HFF-Myc (cell line): Measurements from ENCODE around the gene TANK.

Source experiments
- DNase-seq: peaks from one replicate; pipeline ENCODE4 v3.0.0-alpha.2; 2011; ENCODE audit warnings: low read depth; ENCODE audit errors: extremely low read depth
- H3K4me3 ChIP-seq: replicated peaks from 2 replicates; pipeline ENCODE4 v1.5.1; 2011; ENCODE audit warnings: low read depth, mild to moderate bottlenecking, control low read depth, low read length
- CTCF ChIP-seq: IDR thresholded peaks from 2 replicates; pipeline ENCODE4 v1.5.1; 2012; ENCODE audit warnings: mild to moderate bottlenecking, low read depth, low read length, control low read depth; ENCODE audit errors: missing control alignments

TANK gene

GRCh38 chr2:161115605-161116380 lies 44.4 kb upstream of the TANK start:
- no peak for TF ChIP-seq CTCF
- H3K4me3 ChIP-seq: no peak overlapping the region
- DNase-seq: no peak

GRCh38 chr2:161116509-161116908 lies 43.7 kb upstream of the TANK start:
- H3K4me3 ChIP-seq: no peak overlapping the region
- no peak for DNase-seq
- TF ChIP-seq CTCF: no peak

GRCh38 chr2:161117506-161117905 lies 42.7 kb upstream of the TANK start:
- no peak for DNase-seq
- TF ChIP-seq CTCF: no peak
- no peak overlapping the region for H3K4me3 ChIP-seq

- no peak for DNase-seq
- H3K4me3 ChIP-seq: no peak overlapping the region
- TF ChIP-seq CTCF: no peak
Measured at GRCh38 chr2:161118722-161119121, 41.5 kb upstream of the TANK start.

GRCh38 chr2:161119483-161119882 lies 40.7 kb upstream of the TANK start:
- no peak for DNase-seq
- H3K4me3 ChIP-seq: no peak overlapping the region
- no peak for TF ChIP-seq CTCF

GRCh38 chr2:161120775-161121174 lies 39.5 kb upstream of the TANK start:
- no peak for DNase-seq
- H3K4me3 ChIP-seq: no peak overlapping the region
- no peak for TF ChIP-seq CTCF

GRCh38 chr2:161121622-161122021 lies 38.6 kb upstream of the TANK start:
- no peak for TF ChIP-seq CTCF
- DNase-seq: no peak
- H3K4me3 ChIP-seq: no peak overlapping the region
